HG03442 (cell line): Measurements from ENCODE around the gene SULT2B1.
"Not testable (repeated sequence)": the region's sequence is repeated elsewhere in the genome, so short reads cannot be mapped to it uniquely, and the experiment has no call there.

Experiments
- ATAC-seq: cut with Tn5 transposase; IDR thresholded peaks from one replicate; pipeline ENCODE4 v1.9.1; 2021; ENCODE audit warnings: mild to moderate bottlenecking, moderate library complexity; ENCODE audit not compliant: unreplicated experiment

The SULT2B1 gene

GRCh38 chr19:48551437-48552302 is at the start of gene SULT2B1:
Gene SULT2B1, plus strand, starts transcription at chr19:48552172. Its CDS starts 81 bp downstream, at chr19:48552253.
- ATAC-seq = no peak

GRCh38 chr19:48502350-48503018 is 49.5 kb upstream of the SULT2B1 start:
- ATAC-seq = no peak

- ATAC-seq = no peak
Measured at GRCh38 chr19:48506138-48506733, 45.7 kb upstream of the SULT2B1 start.

- ATAC-seq = no peak
Measured at GRCh38 chr19:48507911-48508439, 44.0 kb upstream of the SULT2B1 start.

- no peak for ATAC-seq
Measured at GRCh38 chr19:48508729-48509411, 43.1 kb upstream of the SULT2B1 start.

GRCh38 chr19:48509467-48510194 is 42.3 kb upstream of the SULT2B1 start:
- ATAC-seq = no peak

GRCh38 chr19:48510421-48511268 is 41.3 kb upstream of the SULT2B1 start:
- no peak for ATAC-seq

GRCh38 chr19:48511321-48511731 is 40.6 kb upstream of the SULT2B1 start:
- ATAC-seq = no peak

- no peak for ATAC-seq
Measured at GRCh38 chr19:48511800-48512503, 40.0 kb upstream of the SULT2B1 start, which contains the start of gene LMTK3. Gene LMTK3, minus strand, starts transcription at chr19:48511835. Its CDS starts 259 bp downstream, at chr19:48511576.

- ATAC-seq = no peak
Measured at GRCh38 chr19:48512504-48513288, 39.3 kb upstream of the SULT2B1 start.

- ATAC-seq = no peak
Measured at GRCh38 chr19:48513289-48514122, 38.5 kb upstream of the SULT2B1 start.

GRCh38 chr19:48514123-48514458 is 37.9 kb upstream of the SULT2B1 start:
- no peak for ATAC-seq

- no peak for ATAC-seq
Measured at GRCh38 chr19:48516536-48516935, 35.4 kb upstream of the SULT2B1 start.

GRCh38 chr19:48518207-48518606 is 33.8 kb upstream of the SULT2B1 start:
- no peak for ATAC-seq

- ATAC-seq = not testable (repeated sequence)
Measured at GRCh38 chr19:48519426-48519825, 32.5 kb upstream of the SULT2B1 start.

GRCh38 chr19:48520134-48520533 is 31.8 kb upstream of the SULT2B1 start:
- ATAC-seq = no peak

GRCh38 chr19:48524221-48524620 is 27.8 kb upstream of the SULT2B1 start:
- ATAC-seq = no peak
